ENCODE results near the gene AHRR.
A peak's percentile ranks its signal among the peaks of the same experiment; 100 is the strongest.
"Not testable (repeated sequence)": the region's sequence is repeated elsewhere in the genome, so short reads cannot be mapped to it uniquely, and the experiment has no call there.

The AHRR gene

GRCh38 chr5:321230-321725 is at the start of gene AHRR:
Gene AHRR, plus strand, starts transcription at chr5:321714. Its CDS starts 22,189 bp downstream, at chr5:343903.
- DNase-seq (ENCODE audit: insufficient read length, low spot score) (peak; percentile 95), FAIRE-seq (peak; percentile 42)

DNA sequence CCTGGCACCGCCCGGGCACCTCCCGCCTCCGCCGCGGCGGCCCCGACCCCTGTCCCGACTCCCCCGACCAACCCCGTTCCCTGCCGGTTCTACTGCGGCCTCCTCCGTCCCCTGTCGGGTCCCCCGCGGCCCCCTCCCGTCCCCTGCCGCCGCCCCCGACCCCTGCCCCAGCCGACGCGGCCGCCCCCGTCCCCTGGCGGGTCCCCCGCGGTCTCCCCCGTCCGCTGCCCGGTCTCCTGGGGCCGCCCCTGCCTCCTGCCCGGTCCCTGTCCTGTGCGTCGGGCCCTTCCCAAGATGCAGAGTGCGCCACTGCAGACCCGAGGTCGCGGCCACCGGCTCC is 49.7 kb upstream of the AHRR start:
- FAIRE-seq; DNase-seq (ENCODE audit: insufficient read length, low spot score): not testable (repeated sequence)

GRCh38 chr5:273091-273490 is 48.4 kb upstream of the AHRR start:
- FAIRE-seq; DNase-seq (ENCODE audit: insufficient read length, low spot score): not testable (repeated sequence)

DNA sequence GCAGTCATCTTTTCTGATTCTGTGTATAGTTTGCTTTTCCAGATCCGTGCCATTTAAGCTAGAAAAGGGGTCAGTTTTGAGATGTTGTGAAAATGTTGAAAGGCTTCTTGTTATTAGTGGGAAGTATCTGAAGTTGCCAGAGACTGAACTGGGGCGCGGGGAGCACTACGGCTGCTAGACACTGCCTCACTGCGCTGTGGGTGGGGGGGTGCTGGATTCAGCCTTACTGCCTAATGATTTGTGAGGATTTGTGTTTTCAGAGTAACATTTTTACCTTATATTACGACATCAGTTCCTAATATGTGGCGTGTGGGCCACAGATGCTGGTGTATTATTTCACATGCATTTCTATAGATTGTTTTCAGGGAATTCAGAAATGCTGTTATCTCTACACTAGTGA is 48.0 kb upstream of the AHRR start:
- DNase-seq (ENCODE audit: insufficient read length, low spot score); FAIRE-seq: not testable (repeated sequence)

GRCh38 chr5:274346-274745 is 47.2 kb upstream of the AHRR start:
- DNase-seq (ENCODE audit: insufficient read length, low spot score); FAIRE-seq: not testable (repeated sequence)

- no peak for FAIRE-seq
- DNase-seq (ENCODE audit: insufficient read length, low spot score), result no peak
These were observed 42.9 kb upstream of the AHRR start for GRCh38 chr5:278646-279045.

GRCh38 chr5:279051-279665 is 42.4 kb upstream of the AHRR start:
- not testable (repeated sequence) for DNase-seq (ENCODE audit: insufficient read length, low spot score); FAIRE-seq

DNA sequence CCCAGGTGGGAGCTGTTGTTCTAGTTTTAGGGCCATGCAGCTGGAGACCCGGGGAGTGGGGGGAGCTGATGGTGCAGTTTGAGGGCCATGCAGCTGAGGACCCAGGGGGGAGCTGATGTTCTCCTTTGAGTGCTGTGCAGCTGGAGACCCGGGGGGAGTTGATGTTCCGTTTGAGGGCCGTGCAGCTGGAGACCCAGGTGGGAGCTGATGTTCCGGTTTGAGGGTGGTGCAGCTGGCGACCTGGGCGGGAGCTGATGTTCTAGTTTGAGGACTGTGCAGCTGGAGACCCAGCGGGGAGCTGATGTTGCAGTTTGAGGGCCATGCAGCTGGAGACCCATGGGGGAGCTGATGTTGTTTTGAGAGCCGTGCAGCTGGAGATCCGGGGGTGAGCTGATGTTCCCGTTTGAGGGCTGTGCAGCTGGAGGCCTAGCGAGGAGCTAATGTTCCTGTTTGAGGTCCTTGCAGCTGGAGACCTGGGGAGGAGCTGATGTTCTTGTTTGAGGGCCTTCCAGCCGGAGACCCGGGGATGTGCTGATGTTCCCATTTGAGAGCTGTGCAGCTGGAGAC is 35.4 kb upstream of the AHRR start:
- no peak for FAIRE-seq
- DNase-seq (ENCODE audit: insufficient read length, low spot score), result no peak

DNA sequence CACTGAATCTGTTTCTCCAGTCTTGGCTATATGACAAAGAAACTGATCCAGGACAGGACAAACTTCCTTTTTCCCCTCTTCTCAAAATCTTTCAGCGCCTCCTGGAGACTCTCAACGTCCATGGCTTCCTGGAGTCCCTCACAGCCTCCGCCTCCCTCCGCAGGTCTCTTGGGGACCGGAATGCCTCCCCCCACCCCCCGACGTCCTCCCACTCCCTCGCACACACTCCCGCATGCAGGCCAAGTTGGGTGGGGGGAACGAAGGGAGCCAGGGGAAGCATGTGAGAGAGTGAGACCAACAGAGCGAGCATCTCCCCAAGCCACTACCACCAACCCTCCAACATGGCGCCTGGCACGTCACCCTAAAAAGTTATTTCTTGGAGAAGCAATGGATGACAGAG is 31.3 kb upstream of the AHRR start:
- FAIRE-seq, result not testable (repeated sequence)

GRCh38 chr5:291345-291744 is 30.2 kb upstream of the AHRR start:
- DNase-seq (ENCODE audit: insufficient read length, low spot score); FAIRE-seq: not testable (repeated sequence)

More for the DNA sequence above, 31.3 kb upstream of the AHRR start:
- DNase-seq (ENCODE audit: insufficient read length, low spot score), result not testable (repeated sequence)

GRCh38 chr5:294788-295187 is 26.7 kb upstream of the AHRR start:
- FAIRE-seq, result not testable (repeated sequence)

GRCh38 chr5:296207-296606 is 25.3 kb upstream of the AHRR start:
- not testable (repeated sequence) for DNase-seq (ENCODE audit: insufficient read length, low spot score); FAIRE-seq

More at GRCh38 chr5:294788-295187, 26.7 kb upstream of the AHRR start:
- not testable (repeated sequence) for DNase-seq (ENCODE audit: insufficient read length, low spot score)

- FAIRE-seq; DNase-seq (ENCODE audit: insufficient read length, low spot score): not testable (repeated sequence)
These were observed 24.6 kb upstream of the AHRR start for GRCh38 chr5:296954-297353.

- FAIRE-seq, result not testable (repeated sequence)
These were observed 24.1 kb upstream of the AHRR start for GRCh38 chr5:297448-297847.

GRCh38 chr5:297991-298736 is 23.4 kb upstream of the AHRR start:
- not testable (repeated sequence) for DNase-seq (ENCODE audit: insufficient read length, low spot score); FAIRE-seq

More at GRCh38 chr5:297448-297847, 24.1 kb upstream of the AHRR start:
- DNase-seq (ENCODE audit: insufficient read length, low spot score), result not testable (repeated sequence)

DNA sequence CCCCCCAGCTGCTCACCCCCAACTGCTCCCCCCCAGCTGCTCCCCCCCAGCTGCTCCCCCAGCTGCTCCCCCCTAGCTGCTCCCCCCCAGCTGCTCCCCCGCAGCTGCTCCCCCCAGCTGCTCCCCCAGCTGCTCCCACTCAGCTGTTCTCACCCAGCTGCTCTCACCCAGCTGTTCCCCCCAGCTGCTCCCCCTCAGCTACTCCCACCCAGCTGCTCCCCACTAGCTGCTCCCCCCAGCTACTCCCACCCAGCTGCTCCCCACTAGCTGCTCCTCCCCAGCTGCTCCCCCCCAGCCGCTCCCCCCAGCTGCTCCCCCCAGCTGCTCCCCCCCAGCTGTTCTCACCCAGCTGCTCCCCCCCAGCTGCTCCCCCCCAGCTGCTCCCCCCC is 22.8 kb upstream of the AHRR start:
- no peak for FAIRE-seq
- no peak for DNase-seq (ENCODE audit: insufficient read length, low spot score)

- FAIRE-seq, result peak; percentile 72
- not testable (repeated sequence) for DNase-seq (ENCODE audit: insufficient read length, low spot score)
These were observed 21.6 kb upstream of the AHRR start for GRCh38 chr5:299921-300320.

- not testable (repeated sequence) for DNase-seq (ENCODE audit: insufficient read length, low spot score); FAIRE-seq
These were observed 20.7 kb upstream of the AHRR start for GRCh38 chr5:300691-301435.

DNA sequence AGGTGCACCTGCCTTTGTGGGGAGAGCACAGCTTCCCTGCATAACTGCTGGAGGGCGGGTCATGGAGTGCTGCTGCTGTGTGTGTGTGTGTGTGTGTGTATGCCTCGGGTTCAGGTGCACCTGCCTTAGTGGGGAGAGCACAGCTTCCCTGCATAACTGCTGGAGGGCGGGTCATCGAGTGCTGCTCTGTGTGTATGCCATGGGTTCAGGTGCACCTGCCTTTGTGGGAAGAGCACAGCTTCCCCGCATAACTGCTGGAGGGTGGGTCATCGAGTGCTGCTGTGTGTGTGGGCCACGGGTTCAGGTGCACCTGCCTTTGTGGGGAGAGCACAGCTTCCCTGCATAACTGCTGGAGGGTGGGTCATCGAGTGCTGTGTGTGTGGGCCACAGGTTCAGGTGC is 19.1 kb upstream of the AHRR start:
- not testable (repeated sequence) for DNase-seq (ENCODE audit: insufficient read length, low spot score); FAIRE-seq

- DNase-seq (ENCODE audit: insufficient read length, low spot score), result no peak
- no peak for FAIRE-seq
These were observed 18.5 kb upstream of the AHRR start for GRCh38 chr5:302966-303365.

DNA sequence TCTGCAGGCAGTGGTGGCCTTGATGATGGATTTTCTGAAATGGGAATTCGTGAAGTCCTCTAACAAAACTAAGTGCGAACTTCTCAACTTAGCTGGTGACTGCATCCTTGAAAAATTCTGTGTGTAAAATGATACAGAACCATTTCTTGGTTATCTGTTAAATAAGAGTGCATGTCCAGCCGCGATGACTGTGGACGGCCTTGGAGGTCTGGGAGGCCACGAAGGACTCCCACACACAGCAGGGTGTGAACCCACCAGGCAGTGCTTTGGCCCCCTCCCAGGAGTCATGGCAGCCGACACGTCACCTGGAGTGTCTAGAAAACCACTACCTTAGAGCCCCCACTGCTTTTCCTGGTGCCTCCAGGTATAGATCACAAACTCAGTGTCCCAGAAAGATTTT is 17.8 kb upstream of the AHRR start:
- not testable (repeated sequence) for FAIRE-seq; DNase-seq (ENCODE audit: insufficient read length, low spot score)
